Activated naive CD4-positive, alpha-beta T cell treated with anti-CD3 and anti-CD28 coated beads, Interleukin-2, amount 50 U/mL, for 72 hours (primary cell): Measurements from ENCODE around the gene IFFO2. TPM values are rescaled to one million over a fixed set of nuclear protein-coding genes. Genes with fewer than 3 reads are reported as not detected.
A peak's percentile ranks its signal among the peaks of the same experiment; 100 is the strongest.
"Not testable (repeated sequence)": the region's sequence is repeated elsewhere in the genome, so short reads cannot be mapped to it uniquely, and the experiment has no call there.

Experiments used
- ATAC-seq, 2 donors: fragments of 150-1000 bp; cut with Tn5 transposase; 2 replicates each; pipeline ENCODE4 v1.10.0; 2021; ENCODE audit warnings: mild to moderate bottlenecking in 2 of 2, moderate library complexity in 2 of 2
- DNase-seq, 2 donors: peaks; one replicate each; pipeline ENCODE4 v3.0.0; 2021 to 2022; ENCODE audit warnings: low spot score in 2 of 2
- H3K27ac Mint-ChIP-seq, 2 donors: one replicate each; pipeline ENCODE4 v1.8.0; 2022; ENCODE audit warnings: mild to moderate bottlenecking in 2 of 2, mixed read lengths in 2 of 2
- H3K36me3 Mint-ChIP-seq, 2 donors: one replicate each; pipeline ENCODE4 v1.8.0; 2022; ENCODE audit warnings: mixed read lengths in 2 of 2
- H3K9me3 Mint-ChIP-seq, 2 donors: one replicate each; pipeline ENCODE4 v1.8.0; 2022; ENCODE audit warnings: mixed read lengths in 2 of 2
- total RNA-seq, 2 donors: library from RNA; stranded (reverse); gene quantifications; one replicate each; pipeline ENCODE4 v1.2.3, GENCODE V29; 2022

IFFO2 gene
- total RNA-seq, 2 donors from 2014 or later, result 27.3 to 41.7 TPM

DNA sequence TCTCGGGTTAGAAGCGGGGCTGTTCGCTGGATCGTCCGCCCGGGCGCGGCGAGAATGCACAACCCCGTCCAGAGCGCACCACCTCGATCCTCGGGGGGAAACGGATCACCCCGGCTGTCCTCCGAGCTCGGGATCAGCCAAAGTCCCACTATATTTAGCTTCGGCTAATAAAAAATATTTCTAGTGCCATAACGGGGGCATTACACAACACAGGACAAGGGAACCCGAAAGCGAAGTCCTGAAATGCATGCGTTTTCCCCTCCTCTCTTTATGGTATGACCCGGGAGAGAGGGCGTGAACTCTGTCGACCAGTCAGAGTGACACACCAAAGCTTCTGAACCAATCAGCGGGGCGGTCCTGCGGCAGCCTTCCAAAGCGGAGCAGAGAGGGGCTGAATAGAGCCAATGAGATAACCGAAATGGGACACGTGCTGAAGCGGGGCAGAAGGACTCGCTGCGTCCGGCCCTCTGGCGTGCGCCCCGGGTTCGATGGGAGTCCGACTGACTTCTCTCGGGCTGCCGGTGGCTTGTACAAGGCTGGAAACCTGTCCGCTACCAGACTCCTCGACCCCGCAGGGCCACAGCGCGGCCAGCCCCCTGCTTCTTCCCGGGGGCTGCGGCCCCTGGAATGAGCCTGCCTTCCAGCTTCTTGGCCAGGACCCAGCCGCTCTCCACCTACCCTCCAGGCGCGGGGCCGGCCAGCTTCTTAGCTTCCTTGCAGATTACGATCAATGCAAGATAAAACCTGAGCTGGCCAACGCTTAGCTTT is 53.8 kb downstream of the IFFO2 start, which contains the start of gene ALDH4A1:
TSS of gene ALDH4A1 (minus strand) at position 33 of the 768 bp plus-strand sequence. CDS start at position 1, 32 bp downstream.
- Mint-ChIP-seq H3K36me3 (peaks cover 10 to 15% of the 10 kb centered on the region in 2 donors), H3K27ac (peak within 1 kb of the TSS; percentile 96 to 97), H3K9me3 (no peaks in the 10 kb centered on the region)
- ATAC-seq (peak; percentile 97 to 98), DNase-seq (peak; percentile 89 to 93)

DNA sequence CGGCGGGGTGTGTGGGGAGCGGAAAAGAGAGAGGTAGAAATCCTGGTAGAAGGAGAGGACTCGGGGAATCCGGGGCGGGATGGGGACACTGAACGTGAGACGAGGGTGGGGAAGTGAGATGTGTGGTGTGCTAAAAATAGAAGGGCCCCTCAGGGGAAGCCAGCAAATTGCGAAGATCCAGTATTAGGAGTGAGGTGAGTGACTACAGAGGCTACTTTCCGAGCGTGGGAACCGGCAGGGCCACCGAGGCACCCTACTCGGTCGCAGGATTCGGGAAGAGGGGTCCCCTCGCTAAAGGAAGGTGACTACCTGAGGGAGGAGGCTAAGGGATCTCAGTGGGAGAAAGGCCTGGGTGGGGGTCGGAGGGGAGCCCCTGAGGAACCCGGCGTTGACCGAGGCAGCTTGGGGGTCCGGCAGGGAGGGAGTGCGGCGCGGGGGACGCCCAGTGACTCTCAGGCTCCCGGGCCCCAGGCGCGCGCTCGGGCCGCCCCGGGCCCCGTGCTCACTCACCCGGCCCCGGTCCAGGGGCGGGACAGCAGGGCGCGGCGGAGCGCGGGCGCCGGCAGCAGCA is 54.4 kb downstream of the IFFO2 start:
- peak overlapping the region; percentile 96 for H3K27ac Mint-ChIP-seq
- H3K9me3 Mint-ChIP-seq, result no peaks in the 10 kb centered on the region
- peak in 1 of 2 donors; percentile 16 for DNase-seq
- peaks cover 4 to 9% of the 10 kb centered on the region in 2 donors for H3K36me3 Mint-ChIP-seq
- ATAC-seq, result peak in 1 of 2 donors; percentile 0

DNA sequence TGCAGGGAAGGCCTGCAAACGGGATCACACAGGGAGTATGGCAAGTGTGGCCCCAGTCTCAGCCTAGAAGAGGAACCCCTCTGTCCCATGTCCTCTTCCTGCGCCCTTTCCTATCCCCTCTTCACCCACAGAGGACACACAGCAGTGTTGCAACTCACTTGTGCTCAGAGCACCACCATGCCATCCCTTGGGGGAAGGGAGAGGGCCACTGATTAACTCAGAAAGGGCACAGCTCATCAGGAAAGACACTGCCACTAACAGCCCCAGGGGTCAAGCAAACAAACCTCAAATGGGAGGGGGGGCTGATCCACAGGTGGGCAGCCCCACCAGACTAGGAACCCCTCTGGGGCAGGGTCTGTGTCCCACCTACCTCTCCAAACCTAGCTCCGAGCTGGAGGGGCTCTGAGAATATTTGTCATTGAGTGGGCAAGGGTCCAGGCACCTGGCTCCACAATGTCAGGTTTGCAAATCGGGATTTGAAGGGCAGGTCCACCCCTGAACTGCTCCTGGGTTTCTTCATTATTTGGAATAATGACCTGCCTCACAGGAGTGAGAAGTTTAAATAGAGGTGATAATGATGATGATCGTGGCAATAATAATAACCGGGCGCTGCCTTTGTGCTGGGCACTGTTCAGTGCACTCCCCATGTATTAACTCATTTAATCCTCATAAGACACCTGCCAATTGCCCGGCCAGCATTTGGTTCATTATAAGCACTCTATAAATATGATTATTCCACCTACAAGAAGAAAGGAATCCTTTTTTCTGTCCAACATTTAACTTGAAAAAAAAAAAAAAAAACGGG is 55.1 kb downstream of the IFFO2 start:
- Mint-ChIP-seq H3K9me3 (no peaks in the 10 kb centered on the region), H3K27ac (peak overlapping the region; percentile 96), H3K36me3 (peaks cover 4 to 7% of the 10 kb centered on the region in 2 donors)
- DNase-seq (no peak), ATAC-seq (no peak)

DNA sequence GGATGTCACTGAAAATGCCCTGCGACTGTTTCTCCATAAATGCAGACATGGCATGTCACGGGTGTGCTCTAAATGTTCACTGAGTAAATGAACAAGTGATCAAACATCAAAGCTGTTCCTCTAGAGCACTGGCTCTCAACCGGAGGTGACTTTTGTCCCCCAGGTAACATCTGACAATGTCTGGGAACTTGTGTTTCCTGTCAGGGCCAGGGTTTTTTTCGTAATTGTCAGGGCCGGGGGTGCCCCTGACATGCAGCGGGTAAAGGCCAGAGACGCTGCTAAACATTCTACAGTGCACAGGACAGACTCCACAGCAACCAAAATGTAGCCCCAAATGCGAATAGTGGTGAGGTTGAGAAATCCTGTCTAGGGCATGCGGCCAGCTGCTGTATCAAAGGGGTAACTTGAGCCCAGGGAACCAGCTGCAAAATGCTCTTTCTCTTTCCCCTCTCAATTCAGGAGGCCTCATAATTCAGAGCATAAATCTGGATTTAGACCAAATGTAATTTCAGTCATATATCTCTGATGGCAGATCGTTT is 56.1 kb downstream of the IFFO2 start:
- ATAC-seq (peak in 1 of 2 donors; percentile 13), DNase-seq (peak in 1 of 2 donors; percentile 22)
- Mint-ChIP-seq H3K36me3 (peaks cover 4 to 7% of the 10 kb centered on the region in 2 donors), H3K27ac (peak overlapping the region in 1 of 2 donors; percentile 31), H3K9me3 (no peaks in the 10 kb centered on the region)

DNA sequence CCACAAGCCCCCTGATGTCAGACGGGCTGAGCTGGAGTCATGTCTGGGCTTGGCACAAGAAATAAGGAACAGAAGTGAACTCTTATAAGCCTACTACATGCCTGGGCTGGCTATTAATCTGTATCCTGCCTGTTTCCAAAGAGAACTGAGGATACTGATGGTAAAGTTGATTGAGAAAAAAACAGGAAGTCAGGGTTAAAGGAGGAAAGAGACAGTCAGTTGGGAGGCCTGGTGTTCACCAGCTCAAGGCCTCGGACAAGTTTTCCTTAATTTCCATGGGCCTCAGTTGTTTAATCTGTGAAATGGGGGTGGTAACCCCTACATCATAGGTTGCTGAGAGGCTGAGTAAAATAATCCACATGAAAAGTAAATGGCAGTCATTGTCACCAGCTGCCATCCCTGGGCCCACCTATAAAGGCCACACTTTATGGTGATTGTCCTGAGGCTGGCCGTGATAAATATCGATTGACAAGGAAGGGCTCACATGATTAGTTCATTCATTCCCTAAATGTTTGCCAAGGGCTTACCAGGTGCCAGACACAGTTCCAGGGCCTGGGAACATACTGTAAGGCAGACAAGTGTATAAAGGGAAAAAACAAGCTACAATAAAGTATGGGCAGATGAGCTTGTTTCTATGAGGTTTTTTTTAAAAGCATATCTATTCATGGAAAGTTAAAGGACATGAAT is 57.0 kb downstream of the IFFO2 start:
- H3K9me3 Mint-ChIP-seq, result no peaks in the 10 kb centered on the region

DNA sequence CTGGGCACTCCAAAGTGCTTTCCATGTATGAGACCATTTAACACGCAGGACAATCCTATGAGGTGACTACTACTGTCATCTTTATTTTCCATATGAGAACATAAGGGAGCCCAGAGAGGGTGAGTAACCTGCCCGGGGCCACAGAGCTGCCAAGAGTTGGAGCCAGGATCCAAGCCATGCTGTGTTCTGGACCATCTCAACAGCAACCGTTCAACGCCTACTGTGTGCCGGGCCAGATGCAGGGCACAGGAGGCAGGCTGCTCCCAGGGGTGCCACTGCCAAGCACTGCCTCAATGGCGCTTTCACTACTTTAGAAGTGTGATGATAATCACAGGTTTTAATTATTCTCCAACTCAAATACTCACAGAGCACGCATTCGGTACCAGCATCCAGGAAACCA is 57.9 kb downstream of the IFFO2 start:
- peaks cover 4 to 7% of the 10 kb centered on the region in 2 donors for H3K36me3 Mint-ChIP-seq
- no peak for ATAC-seq

More for the DNA sequence above, 57.0 kb downstream of the IFFO2 start:
- DNase-seq (no peak), ATAC-seq (no peak)
- H3K27ac Mint-ChIP-seq, result no peak overlapping the region
- H3K36me3 Mint-ChIP-seq, result peaks cover 4 to 7% of the 10 kb centered on the region in 2 donors

DNA sequence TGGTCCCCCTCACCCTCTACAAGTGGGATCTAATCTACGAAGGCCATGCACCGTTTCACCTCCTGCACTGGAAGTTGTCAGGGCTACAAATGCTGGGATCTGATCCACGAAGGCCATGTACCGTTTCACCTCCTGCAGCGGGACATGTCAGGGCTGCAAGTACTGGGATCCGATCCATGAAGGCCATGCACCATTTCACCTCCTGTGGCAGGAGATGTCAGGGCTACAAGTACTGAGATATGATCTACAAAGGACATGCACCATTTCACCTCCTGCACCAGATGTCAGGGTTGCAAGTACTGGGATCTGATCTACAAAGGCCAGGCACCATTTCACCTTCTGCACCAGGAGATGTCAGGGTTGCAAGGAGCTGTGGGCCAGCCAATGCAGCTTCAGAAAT is 61.2 kb downstream of the IFFO2 start:
- ATAC-seq (no peak), DNase-seq (no peak)
- Mint-ChIP-seq H3K27ac (no peak overlapping the region), H3K36me3 (no peaks in the 10 kb centered on the region), H3K9me3 (no peaks in the 10 kb centered on the region)

More for the DNA sequence above, 57.9 kb downstream of the IFFO2 start:
- Mint-ChIP-seq H3K27ac (no peak overlapping the region), H3K9me3 (no peaks in the 10 kb centered on the region)
- DNase-seq, result no peak

DNA sequence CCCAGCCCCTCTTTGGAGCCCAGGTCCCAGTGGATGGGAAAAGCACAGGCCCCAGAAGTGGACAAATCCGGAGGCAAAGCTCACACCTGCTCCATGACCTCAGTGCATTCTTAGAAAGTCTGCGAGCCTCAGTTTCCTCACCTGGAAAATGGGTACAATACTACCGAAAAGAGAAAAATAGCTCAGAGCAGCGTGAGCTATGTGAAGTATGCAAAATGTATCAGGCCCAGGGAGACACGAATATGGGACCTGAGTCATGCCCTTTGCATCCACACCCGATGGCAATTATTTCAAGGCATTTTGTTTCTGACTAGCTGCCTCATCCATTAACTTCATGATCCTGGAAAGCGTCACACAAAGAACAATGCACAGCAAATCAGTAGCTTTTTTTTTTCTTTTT is 63.4 kb downstream of the IFFO2 start:
- ATAC-seq, result no peak
- DNase-seq, result no peak
- H3K9me3 Mint-ChIP-seq, result no peaks in the 10 kb centered on the region
- H3K27ac Mint-ChIP-seq, result no peak overlapping the region
- H3K36me3 Mint-ChIP-seq, result no peaks in the 10 kb centered on the region

DNA sequence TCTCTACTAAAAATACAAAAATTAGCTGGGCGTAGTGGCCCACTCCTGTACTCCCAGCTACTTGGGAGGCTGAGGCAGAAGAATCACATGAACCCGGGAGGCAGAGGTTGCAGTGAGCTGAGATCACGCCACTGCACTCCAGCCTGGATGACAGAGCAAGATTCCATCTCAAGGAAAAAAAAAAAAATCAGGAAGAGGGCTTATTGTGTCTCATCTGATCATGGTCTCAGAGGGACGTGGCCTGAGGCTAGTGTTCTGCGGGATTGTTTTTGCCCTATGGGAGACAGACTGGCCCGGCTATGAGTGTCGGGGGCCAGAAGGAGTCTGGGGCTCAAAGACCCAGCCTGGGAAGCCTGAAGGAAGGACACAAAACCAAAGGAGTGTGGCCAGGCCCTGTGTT is 64.6 kb downstream of the IFFO2 start:
- ATAC-seq, DNase-seq, H3K9me3 Mint-ChIP-seq, H3K36me3 Mint-ChIP-seq, H3K27ac Mint-ChIP-seq: not testable (repeated sequence)

DNA sequence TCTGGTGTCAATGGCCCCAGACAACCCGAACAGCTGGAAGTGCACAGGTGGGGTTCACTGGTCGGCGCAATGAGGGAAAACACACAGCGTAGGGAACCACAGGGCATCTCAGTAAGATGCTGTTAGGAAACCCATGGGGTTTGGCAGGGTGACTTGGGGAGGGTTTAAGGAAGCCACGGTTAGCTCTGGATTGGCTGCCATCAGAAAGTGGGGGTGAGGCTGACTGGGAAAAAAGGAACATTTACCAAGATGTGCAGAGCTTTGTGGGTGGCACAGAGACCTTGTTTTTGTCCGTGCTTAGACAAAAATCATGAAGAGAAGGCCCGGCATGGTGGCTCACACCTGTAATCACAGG is 65.1 kb downstream of the IFFO2 start:
- no peak overlapping the region for H3K27ac Mint-ChIP-seq
- ATAC-seq (no peak), DNase-seq (no peak)
- H3K9me3 Mint-ChIP-seq, result no peaks in the 10 kb centered on the region
- H3K36me3 Mint-ChIP-seq, result no peaks in the 10 kb centered on the region

DNA sequence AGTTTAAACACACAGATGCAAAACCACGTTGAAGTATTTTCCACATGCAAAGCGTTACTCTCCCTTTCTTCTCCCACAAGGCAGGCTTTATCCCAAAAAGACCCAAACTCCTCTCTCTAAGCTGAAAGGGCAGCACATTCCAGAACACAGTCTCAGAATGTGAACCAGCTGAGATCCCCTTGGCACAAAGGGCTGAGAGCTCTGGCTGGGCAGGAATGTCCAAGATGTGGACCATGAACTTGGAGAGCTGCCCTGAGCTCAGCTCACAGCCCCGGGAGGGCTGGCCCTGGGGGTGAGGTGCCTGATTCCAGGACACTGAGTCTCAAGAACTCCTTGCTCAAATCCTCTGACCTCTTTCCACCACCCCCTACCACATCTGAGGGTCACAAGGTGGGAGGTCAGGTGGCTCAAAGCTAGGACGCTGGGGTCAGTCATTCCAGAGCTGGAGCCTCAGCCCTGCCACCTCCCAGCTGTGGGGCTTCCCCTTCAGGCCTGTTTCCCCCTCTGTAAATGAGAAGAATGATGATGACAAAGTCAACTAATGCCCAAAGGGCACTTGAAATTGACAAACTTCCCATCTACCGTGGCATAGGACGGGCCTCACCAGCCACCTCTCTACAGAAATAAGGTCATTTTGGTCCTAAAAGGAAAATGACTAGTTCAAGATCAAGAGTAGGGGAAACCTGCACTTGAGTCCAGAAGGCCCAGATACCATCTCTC is 65.6 kb downstream of the IFFO2 start:
- Mint-ChIP-seq H3K36me3 (no peaks in the 10 kb centered on the region), H3K9me3 (no peaks in the 10 kb centered on the region), H3K27ac (no peak overlapping the region)
- DNase-seq (no peak), ATAC-seq (peak in 1 of 2 donors; percentile 9)

DNA sequence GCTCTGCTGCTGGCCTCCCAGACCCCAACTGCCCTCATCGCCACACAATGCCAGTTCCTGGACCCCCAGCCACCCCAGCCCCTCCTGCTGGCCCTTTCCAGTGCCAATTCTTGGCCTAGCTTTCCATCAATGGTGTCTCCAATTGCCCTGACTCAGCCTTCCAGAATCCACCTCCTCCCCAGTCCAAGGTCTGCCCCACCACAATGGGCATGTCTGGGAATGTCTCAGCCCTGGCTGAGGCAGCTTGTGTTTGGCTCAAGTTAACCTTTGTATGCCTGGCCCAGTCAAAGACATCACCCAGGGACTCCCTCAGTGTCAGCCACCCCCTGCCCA is 70.5 kb downstream of the IFFO2 start:
- Mint-ChIP-seq H3K9me3 (no peaks in the 10 kb centered on the region), H3K36me3 (no peaks in the 10 kb centered on the region), H3K27ac (peak overlapping the region in 1 of 2 donors; percentile 45)
- no peak for ATAC-seq
- no peak for DNase-seq

DNA sequence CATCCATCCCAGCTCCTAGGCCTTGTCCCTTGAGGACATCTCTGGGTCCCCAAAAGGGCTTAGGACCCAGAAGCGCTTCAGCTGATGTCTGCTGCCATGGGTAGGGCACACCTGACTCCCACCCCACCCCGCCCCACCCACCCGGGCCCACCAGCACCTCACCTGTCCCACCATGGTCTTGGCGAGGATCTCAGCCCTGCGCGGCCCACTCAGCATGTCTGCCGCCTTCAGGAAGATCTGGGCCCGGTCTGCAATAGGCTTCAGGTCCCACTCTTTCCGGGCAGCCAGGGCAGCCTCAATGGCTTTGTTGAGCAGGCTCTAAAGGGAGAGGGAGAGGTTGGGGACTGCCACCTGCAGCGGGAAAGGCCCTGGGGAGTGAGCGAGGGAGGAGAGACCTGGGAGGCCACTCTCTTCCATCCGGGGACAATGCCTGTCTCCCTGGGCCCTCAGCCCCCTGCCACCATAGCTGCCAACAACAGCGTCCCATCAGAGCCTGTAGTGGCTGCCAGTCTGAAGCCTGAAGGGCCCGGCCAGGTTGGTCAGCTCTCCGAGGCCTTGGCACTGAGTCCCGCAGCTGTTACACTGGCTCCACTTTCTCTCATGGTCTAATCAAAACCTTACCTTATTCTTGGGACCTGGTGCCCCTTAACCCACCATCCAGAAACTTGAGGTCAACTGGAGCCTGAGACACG is 71.0 kb downstream of the IFFO2 start:
- H3K9me3 Mint-ChIP-seq, result no peaks in the 10 kb centered on the region
- no peak for ATAC-seq
- DNase-seq, result no peak
- no peaks in the 10 kb centered on the region for H3K36me3 Mint-ChIP-seq
- no peak overlapping the region for H3K27ac Mint-ChIP-seq

DNA sequence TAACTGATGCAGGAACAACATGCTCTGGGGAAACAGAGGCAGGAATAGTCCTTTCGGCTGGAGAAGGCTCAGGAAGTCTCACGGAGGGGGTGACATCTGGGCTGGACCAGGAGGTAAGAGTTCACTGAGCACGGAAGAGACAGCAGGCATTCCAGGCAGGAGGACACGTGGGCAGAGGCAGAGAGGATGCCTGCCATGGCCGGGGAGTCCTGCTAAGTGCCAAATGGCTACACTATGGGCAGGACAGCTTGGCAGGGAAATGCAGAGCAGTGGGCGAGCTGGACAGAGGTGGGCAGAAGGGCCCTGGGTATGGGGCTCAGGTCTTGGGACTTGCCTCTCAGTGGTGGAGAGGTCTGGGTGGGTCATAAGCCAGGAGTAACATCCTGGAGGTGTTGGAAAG is 71.7 kb downstream of the IFFO2 start:
- DNase-seq (no peak), ATAC-seq (no peak)
- H3K36me3 Mint-ChIP-seq, result no peaks in the 10 kb centered on the region
- peak overlapping the region in 1 of 2 donors; percentile 15 for H3K27ac Mint-ChIP-seq
- no peaks in the 10 kb centered on the region for H3K9me3 Mint-ChIP-seq

DNA sequence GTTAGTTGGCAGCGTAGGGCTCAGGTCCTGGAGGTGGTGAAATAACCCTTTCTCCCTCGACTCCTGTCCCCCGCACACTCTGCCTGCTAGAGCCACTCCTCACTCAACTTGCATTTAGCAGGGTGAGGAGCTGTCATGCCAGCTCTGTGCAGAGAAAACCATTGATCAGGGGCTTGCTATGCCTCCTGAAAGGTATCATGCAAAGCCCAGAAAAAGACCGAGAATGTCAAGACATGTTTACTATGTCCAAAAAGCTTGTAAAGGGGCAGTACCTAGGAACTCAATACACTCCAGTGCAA is 72.1 kb downstream of the IFFO2 start:
- Mint-ChIP-seq H3K9me3 (no peaks in the 10 kb centered on the region), H3K36me3 (no peaks in the 10 kb centered on the region), H3K27ac (no peak overlapping the region)
- DNase-seq (no peak), ATAC-seq (no peak)
